Activated naive CD4-positive, alpha-beta T cell treated with anti-CD3 and anti-CD28 coated beads, Interleukin-2, amount 50 U/mL, for 16 hours (primary cell): ENCODE measurements around the gene SASH1.

ENCODE experiments used
- DNase-seq: peaks from one replicate; pipeline ENCODE4 v3.0.0-alpha.2; 2020

Gene SASH1

DNA sequence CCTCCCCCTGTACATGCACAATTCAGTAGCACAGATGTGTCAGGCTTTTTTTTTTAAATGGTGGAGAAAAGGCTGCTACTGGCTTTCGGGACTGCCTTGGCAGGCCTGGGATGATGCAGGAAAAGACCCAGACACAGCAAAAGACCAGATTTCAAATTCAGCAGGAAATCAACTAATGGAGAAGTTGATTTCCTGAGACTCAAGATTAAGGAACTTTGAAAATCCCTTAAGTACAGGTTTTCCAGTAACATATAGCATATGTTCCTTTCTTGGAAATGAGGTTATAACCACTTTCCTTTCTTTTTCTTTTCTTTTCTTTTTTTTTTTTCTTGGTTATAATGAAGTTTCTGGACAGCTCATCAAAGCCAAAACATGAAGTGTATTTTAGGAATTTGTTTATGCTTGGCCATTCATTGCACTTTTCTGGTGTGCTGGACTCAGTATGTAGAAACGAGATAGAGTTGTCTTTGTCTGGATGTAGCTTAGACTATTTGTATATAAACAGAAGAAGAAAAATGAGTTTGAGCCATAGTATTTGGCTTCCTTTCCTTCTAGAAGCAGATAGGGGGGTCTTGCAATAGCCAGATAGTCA is 119.4 kb downstream of the SASH1 start:
- no peak for DNase-seq

DNA sequence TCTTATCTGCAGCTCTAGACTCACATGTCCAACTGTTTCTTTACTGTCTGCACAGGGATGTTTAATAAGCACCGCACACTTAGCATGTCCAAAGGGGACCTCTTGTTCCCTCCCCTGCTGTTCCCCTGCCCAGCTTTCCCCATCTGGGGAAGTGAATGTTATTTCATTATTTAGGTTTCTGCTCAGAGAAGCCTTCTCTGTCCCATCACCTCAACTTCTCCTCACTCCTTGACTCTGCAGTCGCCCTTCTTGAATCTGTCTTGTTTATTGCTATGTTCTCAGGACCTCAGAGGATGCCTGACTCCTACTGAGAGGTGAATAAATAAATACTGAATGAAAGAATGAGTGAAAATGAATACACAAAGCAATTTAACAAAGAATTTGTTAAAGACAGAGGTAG is 121.0 kb downstream of the SASH1 start:
- no peak for DNase-seq

GRCh38 chr6:148464319-148465010 is 121.8 kb downstream of the SASH1 start:
- DNase-seq: peak; percentile 48

DNA sequence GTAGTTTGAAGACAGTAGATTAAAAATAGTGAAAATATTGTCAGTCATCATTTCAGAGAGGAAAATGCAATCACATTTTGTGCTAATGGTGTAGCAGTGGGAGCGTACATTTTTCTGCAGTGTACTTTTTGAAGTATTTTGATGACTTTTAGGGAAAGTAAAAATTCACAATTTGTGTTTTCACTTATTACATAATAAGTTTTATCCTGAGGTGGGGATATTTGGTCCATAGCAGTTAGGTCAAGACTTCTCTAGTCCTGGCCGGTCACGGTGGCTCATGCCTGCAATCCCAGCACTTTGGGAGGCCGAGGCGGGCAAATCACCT is 122.3 kb downstream of the SASH1 start:
- no peak for DNase-seq

DNA sequence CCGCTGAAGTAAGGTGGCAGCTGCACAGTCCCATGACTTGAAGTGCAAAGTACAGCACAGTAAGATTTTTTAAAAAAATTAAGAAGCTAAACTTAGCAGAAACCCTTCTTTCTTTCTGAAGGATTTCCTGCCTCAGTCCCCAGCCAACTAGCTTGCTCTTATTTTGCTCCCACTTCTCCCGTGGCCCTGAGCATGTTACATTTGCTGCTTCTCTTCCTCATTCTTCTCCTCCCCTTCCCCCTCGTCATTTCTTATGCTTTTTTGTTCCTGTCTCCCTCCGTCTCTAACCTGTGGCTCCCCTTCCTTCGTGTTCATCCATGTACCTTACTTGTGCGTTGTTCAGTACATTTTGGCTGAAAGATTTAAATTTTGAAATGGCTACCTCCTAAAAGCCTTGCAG is 123.0 kb downstream of the SASH1 start:
- no peak for DNase-seq

- no peak for DNase-seq
Observed at GRCh38 chr6:148466158-148466557, 123.5 kb downstream of the SASH1 start.

GRCh38 chr6:148467926-148468325 is 125.3 kb downstream of the SASH1 start:
- no peak for DNase-seq

DNA sequence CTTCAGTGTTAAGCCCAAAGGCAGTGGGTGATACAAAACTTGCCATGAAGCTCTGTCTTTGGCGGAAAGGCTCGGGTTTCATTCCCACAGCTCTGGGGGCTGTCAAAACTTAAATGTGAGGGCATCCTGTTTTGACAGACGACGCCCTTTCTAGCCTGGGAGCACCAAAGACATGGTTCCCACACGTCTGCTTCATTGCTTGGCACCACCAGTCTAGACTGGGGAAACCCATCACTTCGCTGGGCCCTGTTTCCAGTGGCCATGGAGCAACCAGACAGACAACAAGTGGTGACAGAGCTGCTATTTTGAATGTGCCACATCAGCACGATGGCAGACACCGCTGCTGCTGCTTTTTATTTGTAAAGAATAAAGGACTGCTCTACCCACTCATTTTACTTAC is 127.5 kb downstream of the SASH1 start:
- no peak for DNase-seq

- DNase-seq: no peak
Observed at GRCh38 chr6:148470606-148471465, 128.2 kb downstream of the SASH1 start.

DNA sequence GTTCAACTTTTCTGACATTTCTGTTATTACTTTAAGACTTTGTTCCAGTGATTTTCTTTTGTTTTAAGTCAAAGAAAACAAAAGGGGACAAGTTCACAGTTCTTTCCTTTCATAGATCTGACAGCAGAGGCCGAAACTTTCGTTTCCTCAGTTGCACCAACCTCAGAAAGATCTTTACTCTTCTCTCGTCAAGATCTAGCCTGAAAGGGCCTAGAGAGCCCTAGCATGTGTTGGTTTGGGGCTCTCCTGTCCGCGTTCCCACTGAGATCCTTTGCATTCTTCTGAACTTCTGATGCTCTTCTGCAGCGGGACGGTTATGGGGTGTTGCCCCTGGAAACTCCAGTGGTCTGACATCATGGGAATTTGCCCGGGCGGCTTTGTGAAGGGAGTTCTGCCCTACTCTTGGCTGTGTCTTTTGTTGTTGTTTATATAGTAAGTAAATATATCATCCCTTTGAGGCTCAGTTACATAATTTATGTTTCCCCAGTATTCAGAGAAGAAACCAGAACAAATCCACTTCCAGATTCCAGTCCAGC is 129.1 kb downstream of the SASH1 start:
- no peak for DNase-seq

- DNase-seq: no peak
Observed at GRCh38 chr6:148472171-148473105, 129.8 kb downstream of the SASH1 start.

- no peak for DNase-seq
Observed at GRCh38 chr6:148479497-148479896, 136.9 kb downstream of the SASH1 start.

DNA sequence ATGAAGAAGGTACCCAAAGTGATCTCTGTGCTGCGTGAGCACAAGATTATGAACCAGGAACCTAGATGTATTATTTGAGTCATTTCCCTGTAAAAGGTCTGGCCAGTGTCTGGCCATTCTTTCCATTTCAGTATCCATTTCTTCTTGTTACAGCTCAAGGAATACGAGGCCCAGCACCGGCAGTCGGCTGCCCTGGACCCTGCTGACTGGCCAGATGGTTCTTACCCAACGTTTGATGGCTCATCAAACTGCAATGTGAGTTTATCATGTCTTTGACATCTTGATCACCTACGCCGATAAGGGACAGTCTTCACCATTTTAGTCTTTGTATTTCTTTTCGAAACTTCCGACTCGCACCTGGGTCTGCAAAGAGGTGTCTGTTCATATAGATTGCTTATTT is 144.8 kb downstream of the SASH1 start:
- DNase-seq: no peak

DNA sequence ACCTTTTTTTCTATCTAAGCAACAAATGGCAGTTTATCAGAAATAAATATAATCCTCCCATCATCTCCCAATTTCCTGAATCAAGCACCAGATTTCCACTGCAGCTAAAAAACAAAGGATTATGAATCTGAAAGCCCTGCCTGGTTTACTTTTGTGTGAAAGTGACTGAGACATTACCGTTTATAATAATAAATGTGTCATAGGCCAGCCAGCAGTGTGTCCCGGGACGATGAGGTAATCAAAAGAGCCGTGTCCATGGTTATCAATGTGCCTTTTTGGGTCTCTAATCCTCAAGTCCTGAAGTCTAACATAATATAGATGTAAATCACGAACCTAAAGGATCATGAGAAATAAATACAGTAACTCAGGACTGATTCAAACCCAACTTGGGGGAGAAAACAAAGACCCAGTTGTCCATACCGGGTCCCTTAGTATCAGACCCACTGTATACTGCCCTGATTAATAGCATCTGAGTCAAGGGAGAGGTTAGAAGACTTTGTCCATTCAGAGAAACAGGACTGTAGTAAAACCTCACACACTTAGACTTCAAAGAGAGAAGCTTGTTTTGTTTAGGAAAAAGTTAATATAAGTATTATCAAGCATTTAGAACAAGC is 149.1 kb downstream of the SASH1 start:
- no peak for DNase-seq

GRCh38 chr6:148492654-148493290 is 150.1 kb downstream of the SASH1 start:
- no peak for DNase-seq

DNA sequence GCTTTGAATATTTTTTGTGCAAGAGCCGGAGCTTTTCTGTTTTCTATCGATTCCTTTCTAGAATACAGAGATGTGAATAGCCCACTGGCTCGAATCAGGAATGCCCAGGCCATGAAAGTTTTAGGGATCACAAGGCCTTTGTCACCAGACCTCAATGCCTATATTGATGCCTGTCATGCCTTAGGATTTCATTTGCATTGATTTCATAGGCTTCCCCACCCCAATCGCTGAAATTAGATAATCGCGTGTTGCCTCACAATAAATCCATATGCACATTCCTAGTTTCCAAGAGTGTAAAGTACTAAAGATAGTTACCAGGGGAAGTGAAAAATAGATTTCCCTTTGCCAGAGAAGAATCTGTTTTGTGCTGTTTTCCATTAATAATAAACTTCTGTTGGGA is 150.8 kb downstream of the SASH1 start:
- no peak for DNase-seq

- DNase-seq: no peak
Observed at GRCh38 chr6:148494226-148494625, 151.6 kb downstream of the SASH1 start.

DNA sequence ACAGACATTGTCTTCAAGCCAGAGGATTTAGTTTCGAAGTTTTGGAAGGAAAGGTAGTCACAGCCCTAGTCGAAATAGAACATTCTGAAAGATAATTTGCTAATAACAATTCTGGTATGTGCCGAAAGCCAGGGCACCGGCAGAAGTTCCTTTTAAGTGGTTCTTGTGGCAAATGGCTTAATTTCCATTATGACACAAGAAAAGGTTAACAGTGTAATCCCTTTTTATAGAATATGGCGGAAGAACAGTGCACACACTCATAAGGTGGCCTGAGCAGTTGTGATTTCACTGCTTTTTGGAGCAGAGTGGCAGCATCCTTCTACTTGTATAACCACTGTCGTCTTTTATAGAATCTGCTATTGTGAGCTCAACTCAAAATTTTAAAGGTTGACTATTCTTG is 152.4 kb downstream of the SASH1 start:
- no peak for DNase-seq

GRCh38 chr6:148497257-148497656 is 154.6 kb downstream of the SASH1 start:
- no peak for DNase-seq

- no peak for DNase-seq
Observed at GRCh38 chr6:148497717-148498116, 155.1 kb downstream of the SASH1 start.

DNA sequence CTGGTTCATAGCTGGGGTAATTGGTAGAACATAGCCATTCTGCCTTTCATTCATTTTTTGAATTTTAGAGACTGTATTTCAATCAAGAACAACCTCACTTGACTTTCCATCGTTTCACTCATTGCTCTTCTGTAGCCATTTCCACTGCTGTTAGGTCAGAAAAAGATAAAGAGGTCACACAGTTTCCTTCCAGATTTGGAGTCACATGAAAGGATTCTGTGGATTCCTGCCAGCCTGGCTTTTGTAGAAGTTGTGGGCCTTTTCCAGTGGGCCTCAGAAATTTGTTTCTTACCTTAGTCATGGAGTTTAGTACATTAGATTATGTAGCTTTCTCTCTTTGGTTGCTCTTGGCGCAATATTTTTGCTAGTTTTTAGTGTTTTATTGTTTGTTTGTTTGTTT is 157.8 kb downstream of the SASH1 start:
- no peak for DNase-seq

DNA sequence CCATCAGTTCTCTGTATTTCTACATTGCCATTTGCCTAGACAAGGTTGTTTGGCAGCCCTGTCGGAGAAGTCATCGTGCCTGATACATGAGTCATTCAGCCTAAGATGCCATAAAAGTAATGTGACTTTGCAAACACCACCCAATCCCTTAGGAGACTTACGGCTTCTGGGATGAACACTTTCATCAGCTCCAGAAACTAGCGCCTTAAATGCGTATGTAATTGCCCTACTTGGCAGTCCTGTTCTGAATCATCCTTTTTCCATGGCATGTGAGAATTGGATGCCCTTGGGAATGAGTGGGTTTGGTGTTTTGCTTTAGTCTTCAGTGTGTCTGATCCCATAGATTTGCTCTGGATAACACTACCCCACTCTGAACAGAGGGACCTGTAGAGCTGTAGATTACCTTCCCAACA is 158.5 kb downstream of the SASH1 start:
- no peak for DNase-seq
